Measurements from ENCODE around the gene RINL.
"Not testable (repeated sequence)": the region's sequence is repeated elsewhere in the genome, so short reads cannot be mapped to it uniquely, and the experiment has no call there.

- not testable (repeated sequence) for TF ChIP-seq CTCF (IDR thresholded peaks at IDR 0.05; ENCODE audit: low read length); EZH2 (IDR thresholded peaks at IDR 0.05; ENCODE audit: borderline replicate concordance, low read length)
These were observed 52.1 kb downstream of the RINL start for GRCh38 chr19:38825936-38826335.

All from OCI-LY1 (cell line).